GM12878 (cell line): Measurements from ENCODE around the gene CCN6. TPM values are rescaled to one million over a fixed set of nuclear protein-coding genes. Genes with fewer than 3 reads are reported as not detected.

Source experiments
- ATAC-seq: fragments of 200-7000 bp; cut with Tn5 transposase; 3 replicates; pipeline ENCODE4 v1.9.1; 2020; ENCODE audit warnings: mild to moderate bottlenecking, moderate library complexity
- BruUV-seq: library from RNA; stranded (reverse); fragments of 400-500 nt; replicated peaks from 2 replicates; lab custom pipeline; 2021; lab: Mats Ljungman, UMichigan
- CTCF ChIA-PET: fragments of 300-600 bp; sonication (Branson Sonifier 250); formaldehyde crosslinking; extraction: SDS; loops from one replicate; lab custom pipeline; 2021; ENCODE audit warnings: inconsistent platforms; lab: Yijun Ruan, JAX
- POLR2A ChIA-PET: fragments of 350-600 bp; formaldehyde crosslinking; extraction: SDS; loops from one replicate; lab custom pipeline; 2021; ENCODE audit warnings: inconsistent platforms; lab: Charles Lee
- RAD21 ChIA-PET: fragments of 300-600 bp; sonication (Branson Sonifier 250); formaldehyde crosslinking; loops from one replicate; lab custom pipeline; 2023; ENCODE audit warnings: antibody characterized with exemption; ENCODE audit not compliant: unreplicated experiment; lab: Charles Lee
- SMC1A ChIA-PET: fragments of 300-600 bp; sonication (Branson Sonifier 250); formaldehyde crosslinking; loops from one replicate; lab custom pipeline; 2023; ENCODE audit not compliant: unreplicated experiment, uncharacterized antibody; lab: Charles Lee
- DNase-seq: peaks from one replicate; pipeline ENCODE4 v3.0.0-alpha.2; 2011; ENCODE audit warnings: low read depth, low spot score
- FAIRE-seq: peaks from 3 replicates; lab custom pipeline; 2011; peaks lifted over from hg19 to GRCh38; lab: Jason Lieb, UNC
- H2AFZ ChIP-seq: 2 replicates; pipeline ENCODE4 v1.6.0; 2011; ENCODE audit warnings: low read depth, low read length, control low read depth; ENCODE audit not compliant: control insufficient read depth
- H3K27ac ChIP-seq: 2 replicates; pipeline ENCODE4 v1.5.1; 2011; ENCODE audit warnings: control low read depth; ENCODE audit not compliant: control insufficient read depth, insufficient read depth
- H3K27me3 ChIP-seq, 2 experiments: replicated peaks in 1 of 2; 2 replicates each; pipeline versions ENCODE4 v1.6.0 to v1.6.1; 2011; ENCODE audit warnings: low read length in 1 of 2; ENCODE audit not compliant: control insufficient read depth in 2 of 2, insufficient read depth in 2 of 2
- H3K36me3 ChIP-seq, 2 experiments: 2 replicates each; pipeline ENCODE4 v1.5.1; 2011; ENCODE audit warnings: low read length in 1 of 2; ENCODE audit not compliant: control insufficient read depth in 2 of 2, insufficient read depth in 2 of 2
- H3K4me1 ChIP-seq: 2 replicates; pipeline ENCODE4 v1.6.1; 2011; ENCODE audit warnings: mild to moderate bottlenecking, low read length, moderate library complexity, mixed read lengths; ENCODE audit not compliant: control insufficient read depth, insufficient read depth
- H3K4me2 ChIP-seq: 2 replicates; pipeline ENCODE4 v1.6.0; 2011; ENCODE audit warnings: control low read depth; ENCODE audit not compliant: control insufficient read depth, insufficient read depth
- H3K4me3 ChIP-seq: fragments of 200-600 bp; sonication (generic); 2 replicates; pipeline ENCODE4 v1.5.1; 2016
- H3K79me2 ChIP-seq: 2 replicates; pipeline ENCODE4 v1.6.0; 2011; ENCODE audit warnings: low read length; ENCODE audit not compliant: control insufficient read depth, insufficient read depth
- H3K9ac ChIP-seq: 2 replicates; pipeline ENCODE4 v1.8.0; 2011; ENCODE audit warnings: low read length, control low read depth, mixed read lengths; ENCODE audit not compliant: control insufficient read depth, insufficient read depth
- H3K9me3 ChIP-seq: replicated peaks from 3 replicates; pipeline ENCODE4 v1.5.1; 2011; ENCODE audit warnings: mild to moderate bottlenecking, low read length; ENCODE audit not compliant: control insufficient read depth, insufficient read depth
- H4K20me1 ChIP-seq: 2 replicates; pipeline ENCODE4 v1.6.0; 2011; ENCODE audit not compliant: control insufficient read depth, insufficient read depth
- HSF1 ChIP-seq: fragments of 150-350 bp; IDR thresholded peaks from 2 replicates; pipeline ENCODE4 v1.6.1; 2014; ENCODE audit warnings: mild to moderate bottlenecking, low read depth, low read length
- MTA2 ChIP-seq: fragments of 450-650 bp; IDR thresholded peaks from 2 replicates; pipeline ENCODE4 v1.6.1; 2016; ENCODE audit warnings: low read depth, mild to moderate bottlenecking, moderate library complexity
- MYB ChIP-seq: fragments of 150-350 bp; IDR thresholded peaks from 2 replicates; pipeline ENCODE4 v1.6.1; 2014; ENCODE audit warnings: mild to moderate bottlenecking, low read depth, low read length, borderline replicate concordance
- SREBF2 ChIP-seq: IDR thresholded peaks from 2 replicates; pipeline ENCODE4 v1.6.1; 2012; ENCODE audit warnings: mild to moderate bottlenecking, low read length
- STAT3 ChIP-seq: IDR thresholded peaks from 2 replicates; pipeline ENCODE4 v1.6.1; 2011; ENCODE audit warnings: low read depth, low read length, improper control_type of control experiment
- in situ Hi-C: fragments of 300-500 bp; cut with MboI; formaldehyde crosslinking; loops from 9 replicates; pipeline ENCODE4 v1.14.3; 2018; ENCODE audit warnings: mixed read lengths
- intact Hi-C: fragments of 100-400 bp; cut with micrococcal nuclease; formaldehyde crosslinking; loops from one replicate; pipeline ENCODE4 v1.14.2; 2022; ENCODE audit not compliant: unreplicated experiment
- polyA plus RNA-seq, 11 experiments: library from polyadenylated mRNA; depleted of rRNA in 4 of 11; unstranded in 6 of 11; stranded (reverse) in 5 of 11; fragments of >200 nt; fragmentation: Nextera tagmentation in 4 of 11; fragmentation: Illumina TruSeq in 1 of 11; extraction: Ambion mirVana in 4 of 11; extraction: Trizol in 1 of 11; gene quantifications; 1 replicate in 1 of 11; 2 replicates in 10 of 11; pipeline versions ENCODE4 v1.2.1 to v1.2.3, GENCODE V29; 2011 to 2016; ENCODE audit warnings: inconsistent platforms in 2 of 11, missing spikeins in 2 of 11, low read depth in 1 of 11
- total RNA-seq, 4 experiments: library from RNA; depleted of rRNA in 3 of 4; stranded (reverse); fragments of >200 nt in 3 of 4; fragmentation: Illumina TruSeq in 1 of 4; extraction: Trizol in 1 of 4; gene quantifications; 2 replicates each; pipeline versions ENCODE4 v1.2.1 to v1.2.3, GENCODE V29; 2013 to 2021
- TF ChIP-seq, protein P1 (sequence below): fragments of 450-650 bp; IDR thresholded peaks from 2 replicates; pipeline ENCODE4 v1.6.1; 2017; ENCODE audit warnings: borderline replicate concordance

CCN6 gene
- total and polyA plus RNA-seq, 10 of the 15 experiments (the other 5 are each of a cell fraction or from before 2014, with no cell fraction given): 0.05 to 0.24 (median 0.19) TPM; not detected in 5

DNA sequence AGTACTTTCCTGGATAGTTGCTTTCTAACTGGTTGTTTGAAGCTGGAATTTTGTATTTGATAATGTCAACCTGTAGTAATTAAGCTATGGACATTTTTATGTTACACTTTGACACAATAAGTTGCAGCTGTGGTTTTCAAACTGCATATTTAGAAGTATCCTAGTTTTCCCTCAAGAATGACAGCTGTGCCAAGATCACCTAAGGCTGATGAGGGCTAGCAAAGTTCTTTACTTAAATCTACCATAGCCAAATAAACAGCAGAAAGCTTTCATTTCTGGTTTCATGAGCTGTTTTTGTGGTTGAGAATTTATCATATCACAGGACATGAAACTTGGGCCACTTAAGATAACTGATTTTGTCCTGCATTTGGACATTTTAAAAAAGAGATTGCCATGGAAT is 64.1 kb downstream of the CCN6 start:
- Histone ChIP-seq H2AFZ (no peak overlapping the region), H3K4me2 (no peak overlapping the region), H3K79me2 (no peaks in the 10 kb centered on the region), H3K4me3 (no peak overlapping the region), H3K27ac (no peak overlapping the region), H3K9ac (no peak overlapping the region), H3K9me3 (no peaks in the 10 kb centered on the region), H3K4me1 (no peaks in the 10 kb centered on the region), H3K36me3 (no peaks in the 10 kb centered on the region), H3K27me3 (no peaks in the 10 kb centered on the region; a peak in 2 of 4 replicates), H4K20me1 (no peaks in the 10 kb centered on the region)
- ChIA-PET SMC1A (no interaction called here), CTCF (interaction anchor here (1.2 kb wide), 1 partner anchor 45 kb away, joined by 3 read pairs; no protein-coding TSS in a partner anchor), POLR2A (no interaction called here), RAD21 (no interaction called here)
- in situ Hi-C loops (no loop called here), intact Hi-C loops (no loop called here)
- no peak for DNase-seq
- no TSS peak for BruUV-seq
- no peak for ATAC-seq
- no peak for TF ChIP-seq MTA2
- TF ChIP-seq, protein P1, sequence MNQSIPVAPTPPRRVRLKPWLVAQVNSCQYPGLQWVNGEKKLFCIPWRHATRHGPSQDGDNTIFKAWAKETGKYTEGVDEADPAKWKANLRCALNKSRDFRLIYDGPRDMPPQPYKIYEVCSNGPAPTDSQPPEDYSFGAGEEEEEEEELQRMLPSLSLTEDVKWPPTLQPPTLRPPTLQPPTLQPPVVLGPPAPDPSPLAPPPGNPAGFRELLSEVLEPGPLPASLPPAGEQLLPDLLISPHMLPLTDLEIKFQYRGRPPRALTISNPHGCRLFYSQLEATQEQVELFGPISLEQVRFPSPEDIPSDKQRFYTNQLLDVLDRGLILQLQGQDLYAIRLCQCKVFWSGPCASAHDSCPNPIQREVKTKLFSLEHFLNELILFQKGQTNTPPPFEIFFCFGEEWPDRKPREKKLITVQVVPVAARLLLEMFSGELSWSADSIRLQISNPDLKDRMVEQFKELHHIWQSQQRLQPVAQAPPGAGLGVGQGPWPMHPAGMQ: no peak
- no peak for TF ChIP-seq SREBF2
- TF ChIP-seq STAT3: no peak
- no peak for TF ChIP-seq HSF1
- no peak for TF ChIP-seq MYB
- FAIRE-seq: no peak

Other genes starting within 250 kb of the CCN6 start
- gene FYN, start 180.7 kb upstream of the CCN6 start, total RNA-seq (2014; rRNA removed): 174 and 176 TPM in 2 replicates
- 117 and 122 TPM in 2 replicates for gene FYN, start 180.7 kb upstream of the CCN6 start, total RNA-seq (2014; rRNA removed; fragmentation: Illumina TruSeq; extraction: Trizol)
- gene FYN, start 180.7 kb upstream of the CCN6 start, total RNA-seq (2021): 159 and 167 TPM in 2 replicates
- gene FYN, start 180.7 kb upstream of the CCN6 start, polyA plus RNA-seq (2011; rRNA removed): 243 and 247 TPM in 2 replicates
- 152 and 192 TPM in 2 replicates for gene FYN, start 180.7 kb upstream of the CCN6 start, polyA plus RNA-seq (2014; fragmentation: Illumina TruSeq; extraction: Trizol)
- 10 to 100 TPM; 51.4 to 55.1 TPM for gene FYN, start 180.7 kb upstream of the CCN6 start, polyA plus RNA-seq (2014; fragmentation: Nextera tagmentation; extraction: Ambion mirVana)
- gene FYN, start 180.7 kb upstream of the CCN6 start, polyA plus RNA-seq (2014; rRNA removed): 171 and 228 TPM in 2 replicates
- 10 to 100 TPM; 54.0 to 71.1 TPM for gene FYN, start 180.7 kb upstream of the CCN6 start, polyA plus RNA-seq (2016; fragmentation: Nextera tagmentation; extraction: Ambion mirVana)
- 13.8 and 18.8 TPM in 2 replicates for gene TUBE1, start 33.4 kb downstream of the CCN6 start, total RNA-seq (2014; rRNA removed)
- gene TUBE1, start 33.4 kb downstream of the CCN6 start, total RNA-seq (2014; rRNA removed; fragmentation: Illumina TruSeq; extraction: Trizol): 14.0 and 15.0 TPM in 2 replicates
- gene TUBE1, start 33.4 kb downstream of the CCN6 start, total RNA-seq (2021): 6.2 and 8.0 TPM in 2 replicates
- gene TUBE1, start 33.4 kb downstream of the CCN6 start, polyA plus RNA-seq (2011; rRNA removed): 25.2 and 38.9 TPM in 2 replicates
- gene TUBE1, start 33.4 kb downstream of the CCN6 start, polyA plus RNA-seq (2014; fragmentation: Illumina TruSeq; extraction: Trizol): 12.6 and 13.4 TPM in 2 replicates
- 1 to 10 TPM; 6.3 to 8.6 TPM for gene TUBE1, start 33.4 kb downstream of the CCN6 start, polyA plus RNA-seq (2014; fragmentation: Nextera tagmentation; extraction: Ambion mirVana)
- 10.3 and 13.1 TPM in 2 replicates for gene TUBE1, start 33.4 kb downstream of the CCN6 start, polyA plus RNA-seq (2014; rRNA removed)
- 10 to 100 TPM; 13.7 to 14.1 TPM for gene TUBE1, start 33.4 kb downstream of the CCN6 start, polyA plus RNA-seq (2016; fragmentation: Nextera tagmentation; extraction: Ambion mirVana)
- 1.8 and 2.5 TPM in 2 replicates for gene FAM229B, start 33.5 kb downstream of the CCN6 start, total RNA-seq (2014; rRNA removed)
- 1.2 and 1.5 TPM in 2 replicates for gene FAM229B, start 33.5 kb downstream of the CCN6 start, total RNA-seq (2014; rRNA removed; fragmentation: Illumina TruSeq; extraction: Trizol)
- 1.6 and 1.7 TPM in 2 replicates for gene FAM229B, start 33.5 kb downstream of the CCN6 start, total RNA-seq (2021)
- 4.8 and 5.7 TPM in 2 replicates for gene FAM229B, start 33.5 kb downstream of the CCN6 start, polyA plus RNA-seq (2011; rRNA removed)
- gene FAM229B, start 33.5 kb downstream of the CCN6 start, polyA plus RNA-seq (2014; fragmentation: Illumina TruSeq; extraction: Trizol): 0.82 and 1.9 TPM in 2 replicates
- gene FAM229B, start 33.5 kb downstream of the CCN6 start, polyA plus RNA-seq (2014; fragmentation: Nextera tagmentation; extraction: Ambion mirVana): 1 to 10 TPM; 5.3 to 5.7 TPM
- 1.2 and 1.7 TPM in 2 replicates for gene FAM229B, start 33.5 kb downstream of the CCN6 start, polyA plus RNA-seq (2014; rRNA removed)
- 1 to 10 TPM; 4.5 to 5.3 TPM for gene FAM229B, start 33.5 kb downstream of the CCN6 start, polyA plus RNA-seq (2016; fragmentation: Nextera tagmentation; extraction: Ambion mirVana)
- not detected in 2 replicates for gene LAMA4, start 200.5 kb downstream of the CCN6 start, total RNA-seq (2014; rRNA removed)
- not detected in 2 replicates for gene LAMA4, start 200.5 kb downstream of the CCN6 start, total RNA-seq (2014; rRNA removed; fragmentation: Illumina TruSeq; extraction: Trizol)
- 0.21 and 0.27 TPM in 2 replicates for gene LAMA4, start 200.5 kb downstream of the CCN6 start, total RNA-seq (2021)
- gene LAMA4, start 200.5 kb downstream of the CCN6 start, polyA plus RNA-seq (2011; rRNA removed): not detected in 2 replicates
- gene LAMA4, start 200.5 kb downstream of the CCN6 start, polyA plus RNA-seq (2014; fragmentation: Illumina TruSeq; extraction: Trizol): not detected in 2 replicates
- gene LAMA4, start 200.5 kb downstream of the CCN6 start, polyA plus RNA-seq (2014; fragmentation: Nextera tagmentation; extraction: Ambion mirVana): not detected
- gene LAMA4, start 200.5 kb downstream of the CCN6 start, polyA plus RNA-seq (2014; rRNA removed): not detected in 2 replicates
- gene LAMA4, start 200.5 kb downstream of the CCN6 start, polyA plus RNA-seq (2016; fragmentation: Nextera tagmentation; extraction: Ambion mirVana): under 1 TPM; 0.11 to 0.14 TPM